Liver (tissue), 3 donors: ENCODE measurements around the gene PLEKHO2.

Experiments used
- EGR1 ChIP-seq, 2 donors: IDR thresholded peaks; 2 replicates each; pipeline ENCODE4 v1.6.1; 2016 to 2018; ENCODE audit warnings: antibody characterized with exemption in 2 of 2, low read depth in 2 of 2
- FOXA1 ChIP-seq: IDR thresholded peaks from 2 replicates; pipeline ENCODE4 v1.6.1; 2016; ENCODE audit warnings: antibody characterized with exemption
- GABPA ChIP-seq, 2 donors: IDR thresholded peaks in 1 of 2; conservative IDR thresholded peaks in 1 of 2; 2 replicates each; pipeline ENCODE4 v1.6.1; 2016; ENCODE audit warnings: antibody characterized with exemption in 2 of 2, mild to moderate bottlenecking in 1 of 2, moderate library complexity in 1 of 2
- HNF4G ChIP-seq: IDR thresholded peaks from 2 replicates; pipeline ENCODE4 v1.6.1; 2016; ENCODE audit warnings: antibody characterized with exemption
- JUND ChIP-seq, 2 donors: IDR thresholded peaks; 2 replicates each; pipeline ENCODE4 v1.6.1; 2016; ENCODE audit warnings: antibody characterized with exemption in 2 of 2
- NR2F2 ChIP-seq: IDR thresholded peaks from 2 replicates; pipeline ENCODE4 v1.6.1; 2016; ENCODE audit warnings: antibody characterized with exemption
- RAD21 ChIP-seq, 2 donors: IDR thresholded peaks; 2 replicates each; pipeline ENCODE4 v1.6.1; 2016; ENCODE audit warnings: antibody characterized with exemption in 2 of 2, mild to moderate bottlenecking in 2 of 2
- SP1 ChIP-seq: IDR thresholded peaks from 2 replicates; pipeline ENCODE4 v1.6.1; 2018; ENCODE audit warnings: antibody characterized with exemption, mild to moderate bottlenecking
- TAF1 ChIP-seq: conservative IDR thresholded peaks from 2 replicates; pipeline ENCODE4 v1.6.1; 2016; ENCODE audit warnings: antibody characterized with exemption, mild to moderate bottlenecking
- YY1 ChIP-seq: IDR thresholded peaks from 2 replicates; pipeline ENCODE4 v1.6.1; 2016; ENCODE audit warnings: antibody characterized with exemption, mild to moderate bottlenecking
- TF ChIP-seq, protein P1 (sequence below): fragments of 150-350 bp; IDR thresholded peaks from 2 replicates; pipeline ENCODE4 v1.5.1; 2017; ENCODE audit warnings: improper control_type of control experiment, low read depth, low read length; ENCODE audit not compliant: missing input control
- TF ChIP-seq, protein P2 (sequence below): IDR thresholded peaks from 2 replicates; pipeline ENCODE4 v1.6.1; 2016; ENCODE audit warnings: antibody characterized with exemption, mild to moderate bottlenecking
- TF ChIP-seq, protein P3 (sequence below): IDR thresholded peaks from 2 replicates; pipeline ENCODE4 v1.6.1; 2016; ENCODE audit warnings: antibody characterized with exemption
- TF ChIP-seq, protein P4 (sequence below): IDR thresholded peaks from 2 replicates; pipeline ENCODE4 v1.6.1; 2016; ENCODE audit warnings: antibody characterized with exemption
- donor health status: healthy.
- donor health status: healthy.

DNA sequence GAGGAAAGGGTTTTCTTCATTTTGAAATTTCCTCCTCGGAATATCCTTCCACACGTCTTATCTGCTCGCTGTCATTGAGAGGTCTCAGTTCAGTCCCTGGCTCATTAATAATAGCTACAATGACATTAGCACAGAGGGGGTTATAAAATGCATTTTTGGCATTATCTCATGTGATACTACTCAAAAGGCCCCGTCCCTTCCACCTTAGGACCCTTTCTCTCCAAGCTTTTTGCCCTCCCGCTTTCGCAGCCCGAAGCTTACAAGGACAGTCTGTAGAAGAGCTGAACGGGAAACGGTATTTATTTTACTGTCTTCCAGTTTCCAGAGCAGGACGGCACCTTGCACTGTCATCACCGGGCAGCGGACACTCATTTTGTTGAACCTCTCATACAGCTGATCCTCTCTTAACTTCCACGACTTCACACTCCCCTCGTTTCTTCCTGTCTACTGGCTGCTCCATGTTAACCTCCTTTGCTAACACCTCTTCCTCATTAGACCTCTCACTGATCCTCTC lies 5.6 kb upstream of the PLEKHO2 start:
- TF ChIP-seq, protein P1, sequence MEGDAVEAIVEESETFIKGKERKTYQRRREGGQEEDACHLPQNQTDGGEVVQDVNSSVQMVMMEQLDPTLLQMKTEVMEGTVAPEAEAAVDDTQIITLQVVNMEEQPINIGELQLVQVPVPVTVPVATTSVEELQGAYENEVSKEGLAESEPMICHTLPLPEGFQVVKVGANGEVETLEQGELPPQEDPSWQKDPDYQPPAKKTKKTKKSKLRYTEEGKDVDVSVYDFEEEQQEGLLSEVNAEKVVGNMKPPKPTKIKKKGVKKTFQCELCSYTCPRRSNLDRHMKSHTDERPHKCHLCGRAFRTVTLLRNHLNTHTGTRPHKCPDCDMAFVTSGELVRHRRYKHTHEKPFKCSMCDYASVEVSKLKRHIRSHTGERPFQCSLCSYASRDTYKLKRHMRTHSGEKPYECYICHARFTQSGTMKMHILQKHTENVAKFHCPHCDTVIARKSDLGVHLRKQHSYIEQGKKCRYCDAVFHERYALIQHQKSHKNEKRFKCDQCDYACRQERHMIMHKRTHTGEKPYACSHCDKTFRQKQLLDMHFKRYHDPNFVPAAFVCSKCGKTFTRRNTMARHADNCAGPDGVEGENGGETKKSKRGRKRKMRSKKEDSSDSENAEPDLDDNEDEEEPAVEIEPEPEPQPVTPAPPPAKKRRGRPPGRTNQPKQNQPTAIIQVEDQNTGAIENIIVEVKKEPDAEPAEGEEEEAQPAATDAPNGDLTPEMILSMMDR = no peak
- TF ChIP-seq, protein P2, sequence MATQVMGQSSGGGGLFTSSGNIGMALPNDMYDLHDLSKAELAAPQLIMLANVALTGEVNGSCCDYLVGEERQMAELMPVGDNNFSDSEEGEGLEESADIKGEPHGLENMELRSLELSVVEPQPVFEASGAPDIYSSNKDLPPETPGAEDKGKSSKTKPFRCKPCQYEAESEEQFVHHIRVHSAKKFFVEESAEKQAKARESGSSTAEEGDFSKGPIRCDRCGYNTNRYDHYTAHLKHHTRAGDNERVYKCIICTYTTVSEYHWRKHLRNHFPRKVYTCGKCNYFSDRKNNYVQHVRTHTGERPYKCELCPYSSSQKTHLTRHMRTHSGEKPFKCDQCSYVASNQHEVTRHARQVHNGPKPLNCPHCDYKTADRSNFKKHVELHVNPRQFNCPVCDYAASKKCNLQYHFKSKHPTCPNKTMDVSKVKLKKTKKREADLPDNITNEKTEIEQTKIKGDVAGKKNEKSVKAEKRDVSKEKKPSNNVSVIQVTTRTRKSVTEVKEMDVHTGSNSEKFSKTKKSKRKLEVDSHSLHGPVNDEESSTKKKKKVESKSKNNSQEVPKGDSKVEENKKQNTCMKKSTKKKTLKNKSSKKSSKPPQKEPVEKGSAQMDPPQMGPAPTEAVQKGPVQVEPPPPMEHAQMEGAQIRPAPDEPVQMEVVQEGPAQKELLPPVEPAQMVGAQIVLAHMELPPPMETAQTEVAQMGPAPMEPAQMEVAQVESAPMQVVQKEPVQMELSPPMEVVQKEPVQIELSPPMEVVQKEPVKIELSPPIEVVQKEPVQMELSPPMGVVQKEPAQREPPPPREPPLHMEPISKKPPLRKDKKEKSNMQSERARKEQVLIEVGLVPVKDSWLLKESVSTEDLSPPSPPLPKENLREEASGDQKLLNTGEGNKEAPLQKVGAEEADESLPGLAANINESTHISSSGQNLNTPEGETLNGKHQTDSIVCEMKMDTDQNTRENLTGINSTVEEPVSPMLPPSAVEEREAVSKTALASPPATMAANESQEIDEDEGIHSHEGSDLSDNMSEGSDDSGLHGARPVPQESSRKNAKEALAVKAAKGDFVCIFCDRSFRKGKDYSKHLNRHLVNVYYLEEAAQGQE = no peak
- TF ChIP-seq JUND (IDR thresholded peaks at IDR 0.05) (no peak), YY1 (no peak), GABPA (IDR thresholded peaks at IDR 0.05 in 1 of 2, conservative IDR thresholded peaks at IDR 0.05 in 1 of 2) (no peak), SP1 (no peak), RAD21 (IDR thresholded peaks at IDR 0.05) (no peak), HNF4G (no peak), TAF1 (no peak), EGR1 (IDR thresholded peaks at IDR 0.05; ENCODE audit: low read depth in 2 of 2) (no peak), FOXA1 (no peak), NR2F2 (no peak)
- TF ChIP-seq, protein P3, sequence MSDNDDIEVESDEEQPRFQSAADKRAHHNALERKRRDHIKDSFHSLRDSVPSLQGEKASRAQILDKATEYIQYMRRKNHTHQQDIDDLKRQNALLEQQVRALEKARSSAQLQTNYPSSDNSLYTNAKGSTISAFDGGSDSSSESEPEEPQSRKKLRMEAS = no peak
- TF ChIP-seq, protein P4, sequence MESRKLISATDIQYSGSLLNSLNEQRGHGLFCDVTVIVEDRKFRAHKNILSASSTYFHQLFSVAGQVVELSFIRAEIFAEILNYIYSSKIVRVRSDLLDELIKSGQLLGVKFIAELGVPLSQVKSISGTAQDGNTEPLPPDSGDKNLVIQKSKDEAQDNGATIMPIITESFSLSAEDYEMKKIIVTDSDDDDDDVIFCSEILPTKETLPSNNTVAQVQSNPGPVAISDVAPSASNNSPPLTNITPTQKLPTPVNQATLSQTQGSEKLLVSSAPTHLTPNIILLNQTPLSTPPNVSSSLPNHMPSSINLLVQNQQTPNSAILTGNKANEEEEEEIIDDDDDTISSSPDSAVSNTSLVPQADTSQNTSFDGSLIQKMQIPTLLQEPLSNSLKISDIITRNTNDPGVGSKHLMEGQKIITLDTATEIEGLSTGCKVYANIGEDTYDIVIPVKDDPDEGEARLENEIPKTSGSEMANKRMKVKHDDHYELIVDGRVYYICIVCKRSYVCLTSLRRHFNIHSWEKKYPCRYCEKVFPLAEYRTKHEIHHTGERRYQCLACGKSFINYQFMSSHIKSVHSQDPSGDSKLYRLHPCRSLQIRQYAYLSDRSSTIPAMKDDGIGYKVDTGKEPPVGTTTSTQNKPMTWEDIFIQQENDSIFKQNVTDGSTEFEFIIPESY = no peak
